HEK293 (cell line): Measurements from ENCODE around the gene UTP3.

Experiments used
- CTCF ChIA-PET: fragments of 350-600 bp; formaldehyde crosslinking; extraction: SDS; loops from one replicate; lab custom pipeline; 2021; ENCODE audit warnings: antibody characterized with exemption; lab: Yijun Ruan, JAX
- POLR2A ChIA-PET: fragments of 300-600 bp; formaldehyde crosslinking; extraction: SDS; loops from one replicate; lab custom pipeline; 2020; ENCODE audit warnings: antibody characterized with exemption, inconsistent platforms; lab: Yijun Ruan, JAX
- H3K27ac ChIP-seq: fragments of 200-500 bp; sonication (Bioruptor generic); 2 replicates; pipeline ENCODE4 v1.5.1; 2014; ENCODE audit warnings: low read depth, low read length, control low read depth, inconsistent platforms; ENCODE audit errors: extremely low read depth
- H3K36me3 ChIP-seq, 2 experiments: fragments of 200-500 bp in 1 of 2; sonication (Bioruptor generic) in 1 of 2; 1 replicate in 1 of 2; 2 replicates in 1 of 2; pipeline ENCODE4 v1.5.1; 2014 to 2017; ENCODE audit warnings: inconsistent platforms in 2 of 2, low read length in 2 of 2; ENCODE audit not compliant: control insufficient read depth in 2 of 2, insufficient read depth in 1 of 2
- H3K4me1 ChIP-seq: fragments of 200-500 bp; sonication (Bioruptor generic); 2 replicates; pipeline ENCODE4 v1.5.1; 2014; ENCODE audit warnings: mild to moderate bottlenecking, low read length, inconsistent platforms; ENCODE audit not compliant: control insufficient read depth, insufficient read depth
- H3K4me3 ChIP-seq: 2 replicates; pipeline ENCODE4 v1.5.1; 2011; ENCODE audit warnings: low read depth, mild to moderate bottlenecking, control low read depth, low read length, moderate library complexity
- H3K9me3 ChIP-seq: fragments of 200-500 bp; sonication (Bioruptor generic); 2 replicates; pipeline ENCODE4 v1.5.1; 2014; ENCODE audit warnings: low read depth, low read length, inconsistent platforms; ENCODE audit not compliant: control insufficient read depth, insufficient read depth
- GLIS1 ChIP-seq: fragments of 450-650 bp; formaldehyde crosslinking; IDR thresholded peaks from 2 replicates; pipeline ENCODE4 v1.5.1; 2016; ENCODE audit warnings: missing biosample characterization, missing genetic modification characterization
- KLF1 ChIP-seq: fragments of 450-650 bp; formaldehyde crosslinking; IDR thresholded peaks from 2 replicates; pipeline ENCODE4 v1.5.1; 2016; ENCODE audit warnings: missing biosample characterization, missing genetic modification characterization
- SCRT1 ChIP-seq: fragments of 450-650 bp; formaldehyde crosslinking; IDR thresholded peaks from 2 replicates; pipeline ENCODE4 v1.5.1; 2016; ENCODE audit warnings: missing biosample characterization, missing genetic modification characterization, borderline replicate concordance
- SP2 ChIP-seq: fragments of 450-650 bp; formaldehyde crosslinking; IDR thresholded peaks from 2 replicates; pipeline ENCODE4 v1.5.1; 2016; ENCODE audit warnings: missing biosample characterization, missing genetic modification characterization
- TRIM28 ChIP-seq: IDR thresholded peaks from 2 replicates; pipeline ENCODE4 v1.6.1; 2011; ENCODE audit warnings: low read length, control low read depth, borderline replicate concordance
- TSHZ1 ChIP-seq: fragments of 450-650 bp; formaldehyde crosslinking; IDR thresholded peaks from 2 replicates; pipeline ENCODE4 v1.5.1; 2016; ENCODE audit warnings: missing biosample characterization, missing genetic modification characterization, borderline replicate concordance
- ZNF2 ChIP-seq: fragments of 450-650 bp; formaldehyde crosslinking; IDR thresholded peaks from 2 replicates; pipeline ENCODE4 v1.5.1; 2016; ENCODE audit warnings: missing biosample characterization, missing genetic modification characterization
- ZNF214 ChIP-seq: fragments of 450-650 bp; formaldehyde crosslinking; IDR thresholded peaks from 2 replicates; pipeline ENCODE4 v1.5.1; 2017; ENCODE audit warnings: missing biosample characterization, mild to moderate bottlenecking, missing genetic modification characterization, borderline replicate concordance
- ZNF311 ChIP-seq: fragments of 450-650 bp; formaldehyde crosslinking; IDR thresholded peaks from 2 replicates; pipeline ENCODE4 v1.5.1; 2017; ENCODE audit warnings: missing biosample characterization, missing genetic modification characterization, borderline replicate concordance
- ZNF391 ChIP-seq: fragments of 450-650 bp; formaldehyde crosslinking; IDR thresholded peaks from 2 replicates; pipeline ENCODE4 v1.5.1; 2016; ENCODE audit warnings: low read depth, missing biosample characterization, missing genetic modification characterization, borderline replicate concordance
- ZNF423 ChIP-seq: fragments of 450-650 bp; formaldehyde crosslinking; IDR thresholded peaks from 2 replicates; pipeline ENCODE4 v1.5.1; 2016; ENCODE audit warnings: missing biosample characterization, missing genetic modification characterization
- ZNF473 ChIP-seq: fragments of 450-650 bp; formaldehyde crosslinking; IDR thresholded peaks from 2 replicates; pipeline ENCODE4 v1.5.1; 2017; ENCODE audit warnings: missing biosample characterization, missing genetic modification characterization
- ZNF48 ChIP-seq: fragments of 450-650 bp; formaldehyde crosslinking; IDR thresholded peaks from 2 replicates; pipeline ENCODE4 v1.5.1; 2016; ENCODE audit warnings: missing biosample characterization, missing genetic modification characterization
- ZNF513 ChIP-seq: fragments of 450-650 bp; IDR thresholded peaks from 2 replicates; pipeline ENCODE4 v1.5.1; 2018; ENCODE audit warnings: missing biosample characterization, missing genetic modification characterization
- ZNF548 ChIP-seq: fragments of 450-650 bp; formaldehyde crosslinking; IDR thresholded peaks from 2 replicates; pipeline ENCODE4 v1.5.1; 2016; ENCODE audit warnings: missing biosample characterization, missing genetic modification characterization
- ZNF660 ChIP-seq: fragments of 450-650 bp; IDR thresholded peaks from 2 replicates; pipeline ENCODE4 v1.5.1; 2018; ENCODE audit warnings: missing biosample characterization, mild to moderate bottlenecking, missing genetic modification characterization
- ZNF677 ChIP-seq: fragments of 450-650 bp; IDR thresholded peaks from 2 replicates; pipeline ENCODE4 v1.5.0; 2018; ENCODE audit warnings: missing biosample characterization, mild to moderate bottlenecking, missing genetic modification characterization, moderate library complexity
- ZNF692 ChIP-seq: fragments of 450-650 bp; formaldehyde crosslinking; IDR thresholded peaks from 2 replicates; pipeline ENCODE4 v1.5.1; 2016; ENCODE audit warnings: missing biosample characterization, missing genetic modification characterization
- ZNF776 ChIP-seq: fragments of 450-650 bp; formaldehyde crosslinking; IDR thresholded peaks from 2 replicates; pipeline ENCODE4 v1.5.0; 2017; ENCODE audit warnings: missing biosample characterization, missing genetic modification characterization, borderline replicate concordance
- ZNF791 ChIP-seq: fragments of 450-650 bp; formaldehyde crosslinking; IDR thresholded peaks from 2 replicates; pipeline ENCODE4 v1.5.1; 2016; ENCODE audit warnings: missing biosample characterization, missing genetic modification characterization
- ZSCAN5A ChIP-seq: fragments of 450-650 bp; formaldehyde crosslinking; IDR thresholded peaks from 2 replicates; pipeline ENCODE4 v1.5.1; 2016; ENCODE audit warnings: missing biosample characterization, missing genetic modification characterization

Gene UTP3

GRCh38 chr4:70671091-70671490, 17.2 kb upstream of the UTP3 start (continued):
- no peak for TF ChIP-seq ZSCAN5A

GRCh38 chr4:70674191-70674590, 14.1 kb upstream of the UTP3 start:
- Histone ChIP-seq H3K4me1 (no peaks in the 10 kb centered on the region), H3K27ac (no peak overlapping the region), H3K36me3 (no peaks in the 10 kb centered on the region), H3K9me3 (no peaks in the 10 kb centered on the region), H3K4me3 (no peak overlapping the region)
- ChIA-PET POLR2A (no interaction called here), CTCF (no interaction called here)
- TF ChIP-seq ZNF513 (tag by site-specific recombination), result no peak
- TF ChIP-seq ZNF48 (tag by site-specific recombination), result no peak
- no peak for TF ChIP-seq ZNF548
- TF ChIP-seq KLF1 (tag by site-specific recombination), result no peak
- TF ChIP-seq ZNF776 (tag by site-specific recombination), result no peak
- TF ChIP-seq TSHZ1 (tag by site-specific recombination), result no peak
- TF ChIP-seq ZNF391 (tag by site-specific recombination), result no peak

GRCh38 chr4:70674731-70675130, 13.6 kb upstream of the UTP3 start:
- Histone ChIP-seq H3K4me1 (no peaks in the 10 kb centered on the region), H3K27ac (no peak overlapping the region), H3K4me3 (no peak overlapping the region), H3K36me3 (no peaks in the 10 kb centered on the region), H3K9me3 (no peaks in the 10 kb centered on the region)
- ChIA-PET POLR2A (no interaction called here), CTCF (no interaction called here)
- TF ChIP-seq ZNF214 (tag by site-specific recombination) (no peak), ZNF692 (tag by site-specific recombination) (peak; percentile 43; the same call in 1 of the 2 replicates)

- Histone ChIP-seq H3K4me3 (no peak overlapping the region), H3K27ac (no peak overlapping the region), H3K4me1 (no peaks in the 10 kb centered on the region), H3K36me3 (no peaks in the 10 kb centered on the region), H3K9me3 (no peaks in the 10 kb centered on the region)
- ChIA-PET POLR2A (interaction anchor here (0.6 kb wide), 1 partner anchor 600 kb away, joined by 3 read pairs; no protein-coding TSS in a partner anchor), CTCF (no interaction called here)
- TF ChIP-seq SP2 (tag by site-specific recombination) (no peak), ZNF660 (tag by site-specific recombination) (no peak), ZNF423 (tag by site-specific recombination) (no peak), ZNF791 (no peak), GLIS1 (tag by site-specific recombination) (no peak), ZNF473 (no peak), ZNF677 (no peak), TRIM28 (no peak), SCRT1 (tag by site-specific recombination) (no peak), ZNF311 (no peak), ZNF2 (tag by site-specific recombination) (no peak)
Measured at GRCh38 chr4:70676554-70677090, 11.7 kb upstream of the UTP3 start.
